ENCODE measurements around the gene PRUNE1.

The PRUNE1 gene

DNA sequence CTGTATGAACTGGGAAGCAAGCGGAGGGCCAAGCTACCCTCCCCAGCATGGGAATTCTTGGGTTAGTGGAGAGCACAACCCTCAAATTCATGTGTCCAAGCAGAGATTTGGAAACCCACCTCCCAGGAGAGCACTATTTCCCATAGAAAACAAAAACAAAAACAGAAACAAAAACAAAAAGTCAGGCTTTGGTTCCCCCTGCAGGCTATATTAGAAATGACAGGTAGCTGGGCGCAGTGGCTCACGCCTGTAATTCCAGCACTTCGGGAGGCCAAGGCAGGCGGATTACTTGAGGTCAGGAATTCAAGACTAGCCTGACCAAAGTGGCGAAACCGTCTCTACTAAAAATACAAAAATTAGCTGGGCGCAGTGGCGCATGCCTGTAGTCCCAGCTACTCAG, 12.4 kb upstream of the PRUNE1 start:
- no peak for DNase-seq (ENCODE audit: low spot score)
- TF ChIP-seq, protein P1, sequence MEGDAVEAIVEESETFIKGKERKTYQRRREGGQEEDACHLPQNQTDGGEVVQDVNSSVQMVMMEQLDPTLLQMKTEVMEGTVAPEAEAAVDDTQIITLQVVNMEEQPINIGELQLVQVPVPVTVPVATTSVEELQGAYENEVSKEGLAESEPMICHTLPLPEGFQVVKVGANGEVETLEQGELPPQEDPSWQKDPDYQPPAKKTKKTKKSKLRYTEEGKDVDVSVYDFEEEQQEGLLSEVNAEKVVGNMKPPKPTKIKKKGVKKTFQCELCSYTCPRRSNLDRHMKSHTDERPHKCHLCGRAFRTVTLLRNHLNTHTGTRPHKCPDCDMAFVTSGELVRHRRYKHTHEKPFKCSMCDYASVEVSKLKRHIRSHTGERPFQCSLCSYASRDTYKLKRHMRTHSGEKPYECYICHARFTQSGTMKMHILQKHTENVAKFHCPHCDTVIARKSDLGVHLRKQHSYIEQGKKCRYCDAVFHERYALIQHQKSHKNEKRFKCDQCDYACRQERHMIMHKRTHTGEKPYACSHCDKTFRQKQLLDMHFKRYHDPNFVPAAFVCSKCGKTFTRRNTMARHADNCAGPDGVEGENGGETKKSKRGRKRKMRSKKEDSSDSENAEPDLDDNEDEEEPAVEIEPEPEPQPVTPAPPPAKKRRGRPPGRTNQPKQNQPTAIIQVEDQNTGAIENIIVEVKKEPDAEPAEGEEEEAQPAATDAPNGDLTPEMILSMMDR (IDR thresholded peaks at IDR 0.05; ENCODE audit: extremely low read depth, missing control alignments) = peak; percentile 65

DNA sequence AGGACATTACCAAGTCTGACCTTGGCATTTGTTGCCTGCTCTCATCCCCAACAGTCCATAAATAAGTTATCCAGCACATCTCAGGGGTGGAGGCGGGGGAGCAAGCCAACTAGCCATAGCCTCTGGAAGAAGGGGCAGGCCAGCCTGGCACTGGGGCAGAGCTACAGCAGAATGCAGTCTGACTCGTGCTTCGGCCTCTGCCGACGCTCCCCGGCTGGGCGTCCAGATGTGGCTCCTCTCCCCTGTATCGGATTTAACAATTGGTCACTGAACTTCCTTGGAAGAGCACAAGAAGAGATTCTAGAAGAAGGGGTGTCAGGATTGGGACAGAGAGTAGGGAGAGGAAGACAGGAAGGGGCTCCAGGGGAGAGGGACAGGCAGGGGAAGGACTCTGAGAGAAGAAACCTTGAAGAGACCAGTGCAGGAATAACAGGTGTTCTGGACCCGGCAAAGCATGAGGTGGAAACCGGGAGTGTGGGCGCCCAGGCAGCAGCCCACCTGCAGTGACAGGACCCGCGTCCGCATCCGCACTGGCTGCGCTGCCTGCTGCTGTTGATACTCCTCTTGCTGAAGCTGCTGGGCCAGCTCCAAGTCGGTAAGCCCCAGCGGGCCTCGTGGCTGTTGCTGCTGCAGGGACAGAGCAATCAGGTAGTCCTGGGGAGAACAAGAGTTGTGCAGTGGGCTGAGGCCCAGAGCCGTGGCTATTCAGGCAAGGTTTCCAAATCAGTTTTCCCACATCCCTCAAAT, 10.9 kb upstream of the PRUNE1 start:
- TF ChIP-seq, protein P1 (IDR thresholded peaks at IDR 0.05; ENCODE audit: extremely low read depth, missing control alignments) = no peak
- no peak for DNase-seq (ENCODE audit: low spot score)

DNA sequence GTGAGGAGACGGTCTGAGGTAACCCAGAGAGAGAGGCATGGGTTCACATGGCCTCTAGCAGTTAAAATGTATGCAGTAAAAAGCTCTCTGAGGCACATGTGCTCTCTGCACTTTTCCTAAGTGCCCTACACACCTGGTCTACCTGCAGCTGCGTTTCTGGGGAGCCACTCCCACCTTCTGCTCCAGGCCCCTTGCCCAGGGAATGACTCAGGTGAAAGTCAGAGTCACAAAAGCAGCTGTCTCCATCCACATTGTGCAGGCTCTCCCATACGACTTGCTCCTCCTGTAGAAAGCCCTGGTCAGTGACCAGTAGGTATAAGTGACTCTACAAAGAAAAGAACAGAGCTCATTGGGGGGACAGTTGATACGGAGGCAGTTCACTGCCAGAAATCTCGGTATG, 10.3 kb upstream of the PRUNE1 start:
- TF ChIP-seq, protein P1 (IDR thresholded peaks at IDR 0.05; ENCODE audit: extremely low read depth, missing control alignments) = no peak
- no peak for DNase-seq (ENCODE audit: low spot score)

DNA sequence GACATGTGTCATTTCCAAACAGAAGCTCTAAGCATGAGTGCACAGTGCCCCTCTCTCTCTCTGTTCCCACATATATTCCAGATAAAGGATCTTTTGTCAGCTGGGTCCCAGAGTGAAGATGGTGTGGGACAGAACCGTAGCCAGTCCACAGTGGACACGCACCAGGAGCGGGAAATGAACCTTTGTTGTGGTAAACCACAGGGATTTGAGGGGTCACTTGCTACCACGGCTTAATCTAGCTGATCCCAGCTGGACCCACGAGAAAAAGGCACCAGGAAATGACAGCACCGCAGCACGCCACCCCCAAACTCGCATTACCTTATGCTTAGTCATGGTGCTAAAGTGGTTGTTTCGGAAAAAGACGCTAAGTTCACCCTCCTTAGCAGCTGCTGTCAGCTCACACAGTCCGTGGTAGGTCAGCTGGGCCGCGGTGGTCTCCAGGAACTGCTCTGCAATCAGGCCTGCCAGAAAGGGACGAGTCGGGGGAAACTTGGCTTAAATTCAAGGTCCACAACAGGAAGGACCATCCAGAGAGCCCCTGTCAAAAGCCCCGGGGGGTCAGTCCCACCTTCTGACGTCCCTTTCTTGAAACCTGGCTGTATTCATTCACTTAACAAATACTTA, 9.1 kb upstream of the PRUNE1 start:
- TF ChIP-seq, protein P1 (IDR thresholded peaks at IDR 0.05; ENCODE audit: extremely low read depth, missing control alignments) = no peak
- DNase-seq (ENCODE audit: low spot score) = no peak

DNA sequence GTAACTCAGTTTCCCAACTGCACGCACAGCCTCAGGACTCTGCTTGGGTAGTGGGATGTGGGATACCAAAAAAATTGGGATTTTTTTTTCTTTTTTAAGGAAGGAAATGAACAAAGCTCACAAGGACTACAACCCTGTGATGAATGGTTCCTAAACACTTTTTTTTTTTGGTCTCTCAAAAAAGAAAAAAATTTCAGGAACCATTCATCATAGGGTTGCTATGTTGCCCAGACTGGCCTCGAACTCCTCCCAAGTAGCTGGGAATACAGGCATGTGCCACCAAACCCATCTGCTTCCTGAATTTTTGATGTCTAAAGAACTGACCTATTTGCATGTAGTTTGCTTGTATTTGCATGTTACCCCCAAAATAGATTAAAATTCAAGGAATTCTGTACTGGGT, 8.3 kb upstream of the PRUNE1 start:
- TF ChIP-seq, protein P1 (IDR thresholded peaks at IDR 0.05; ENCODE audit: extremely low read depth, missing control alignments) = no peak
- DNase-seq (ENCODE audit: low spot score) = no peak

DNA sequence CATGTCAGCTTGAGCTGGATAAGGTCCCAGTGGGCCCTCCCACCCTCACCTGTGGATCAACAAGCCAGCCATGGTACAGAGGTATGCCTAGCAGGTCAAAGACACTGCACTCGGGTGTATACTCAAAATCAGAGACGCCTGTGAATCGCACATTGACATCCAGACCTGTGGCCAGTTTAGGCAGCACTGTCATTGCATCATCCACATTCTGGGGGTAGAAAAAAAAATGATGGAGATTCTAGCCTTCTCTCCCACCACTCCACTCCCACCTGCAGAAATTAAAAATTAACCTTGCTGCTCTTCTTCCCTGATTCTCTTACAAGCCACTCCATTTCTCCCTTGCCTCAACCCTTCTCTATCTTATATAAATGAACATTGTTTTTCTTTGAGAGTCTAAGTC, 7.8 kb upstream of the PRUNE1 start:
- TF ChIP-seq, protein P1 (IDR thresholded peaks at IDR 0.05; ENCODE audit: extremely low read depth, missing control alignments) = no peak
- no peak for DNase-seq (ENCODE audit: low spot score)

DNA sequence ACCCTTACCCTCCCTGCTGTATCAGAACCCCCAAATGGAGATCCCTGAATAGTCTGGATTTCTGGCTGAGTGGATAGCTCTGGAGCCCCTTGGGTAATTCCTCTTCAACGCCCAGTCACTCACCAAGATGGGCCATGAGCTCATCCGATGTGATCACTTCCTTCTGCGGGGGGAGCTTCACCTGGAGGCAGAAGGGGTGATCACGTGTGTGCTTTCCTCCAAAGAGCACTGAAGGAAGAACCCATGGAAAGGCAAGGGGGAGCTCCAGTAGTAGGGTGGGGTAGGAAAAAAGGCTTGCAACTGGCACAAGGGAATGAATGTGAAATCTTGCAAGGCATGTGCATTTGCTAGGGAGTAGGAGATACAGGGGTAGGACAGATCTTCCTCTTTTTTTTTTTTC, 6.6 kb upstream of the PRUNE1 start:
- no peak for DNase-seq (ENCODE audit: low spot score)
- TF ChIP-seq, protein P1 (IDR thresholded peaks at IDR 0.05; ENCODE audit: extremely low read depth, missing control alignments) = no peak
